ENCODE results near the gene EZH2.

GRCh38 chr7:148872188-148872587 lies 11.9 kb downstream of the EZH2 start:
- TF ChIP-seq POLR2A (IDR thresholded peaks at IDR 0.05; ENCODE audit: low read depth, low read length) (no peak), POLR2AphosphoS5 (IDR thresholded peaks at IDR 0.05; ENCODE audit: low read depth, low read length) (no peak)

Measured in GM12892 (cell line).